GM19035 (cell line): ENCODE measurements around the gene FOXP1.

Source experiments
- ATAC-seq: cut with Tn5 transposase; IDR thresholded peaks from one replicate; pipeline ENCODE4 v1.9.1; 2021; ENCODE audit not compliant: unreplicated experiment

FOXP1 gene

GRCh38 chr3:71228156-71228866 is 355.2 kb downstream of the FOXP1 start:
- no peak for ATAC-seq

DNA sequence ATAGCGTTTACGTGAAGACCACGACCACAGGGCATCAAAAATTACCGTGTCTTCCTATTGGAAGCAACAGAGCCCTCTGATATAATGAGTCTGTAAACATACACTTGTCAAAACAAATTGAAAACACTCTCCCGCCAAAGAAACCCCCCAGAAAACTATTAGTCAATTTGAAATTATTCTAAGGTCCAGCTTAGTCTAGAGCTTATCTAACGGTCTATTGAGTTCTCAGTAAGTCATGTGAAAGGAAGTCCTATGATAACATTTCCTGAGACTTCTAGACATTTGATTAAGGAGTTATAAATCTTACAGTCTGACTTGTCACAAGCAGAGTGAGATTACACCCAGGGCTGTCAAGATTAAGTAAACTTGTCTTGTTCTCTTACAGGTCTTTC is 356.3 kb downstream of the FOXP1 start:
- peak; percentile 3 for ATAC-seq

DNA sequence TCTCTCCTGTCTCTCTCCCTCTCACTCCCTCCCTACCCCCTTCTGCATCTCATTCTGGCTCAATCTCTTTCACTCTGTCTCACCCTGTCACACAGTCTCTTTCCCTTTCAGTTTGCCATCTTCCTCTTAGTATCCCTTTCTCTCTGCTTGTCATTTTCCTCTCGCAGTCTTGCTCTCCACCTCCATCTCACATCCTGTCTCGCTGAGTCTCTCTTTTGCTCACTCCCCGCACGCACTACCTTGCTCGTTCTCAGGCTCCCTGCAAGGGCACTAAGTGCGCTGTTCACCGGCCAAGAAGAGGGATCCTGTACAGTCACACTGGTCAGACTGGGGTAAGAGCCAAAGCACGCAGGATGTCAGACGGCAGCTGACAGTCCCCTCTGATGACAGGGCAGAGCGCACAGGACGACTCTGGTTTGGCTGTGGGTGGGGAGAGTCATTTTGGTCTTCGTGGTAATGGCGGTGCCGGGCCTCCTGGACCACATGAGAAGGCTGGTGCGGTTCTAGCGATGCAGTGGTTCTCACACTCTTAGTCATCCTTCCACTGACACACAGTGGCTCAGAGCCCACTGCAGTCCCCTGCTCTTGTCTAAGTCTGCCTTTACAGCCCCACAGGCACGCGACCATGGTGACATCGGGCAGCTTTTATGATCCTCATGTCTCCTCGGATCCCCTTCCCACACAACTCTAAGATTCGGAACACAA is 356.8 kb downstream of the FOXP1 start:
- peak; percentile 89 for ATAC-seq

- ATAC-seq = peak; percentile 6
Observed at GRCh38 chr3:71225951-71226564, 357.5 kb downstream of the FOXP1 start.

- no peak for ATAC-seq
Observed at GRCh38 chr3:71225002-71225684, 358.4 kb downstream of the FOXP1 start.

DNA sequence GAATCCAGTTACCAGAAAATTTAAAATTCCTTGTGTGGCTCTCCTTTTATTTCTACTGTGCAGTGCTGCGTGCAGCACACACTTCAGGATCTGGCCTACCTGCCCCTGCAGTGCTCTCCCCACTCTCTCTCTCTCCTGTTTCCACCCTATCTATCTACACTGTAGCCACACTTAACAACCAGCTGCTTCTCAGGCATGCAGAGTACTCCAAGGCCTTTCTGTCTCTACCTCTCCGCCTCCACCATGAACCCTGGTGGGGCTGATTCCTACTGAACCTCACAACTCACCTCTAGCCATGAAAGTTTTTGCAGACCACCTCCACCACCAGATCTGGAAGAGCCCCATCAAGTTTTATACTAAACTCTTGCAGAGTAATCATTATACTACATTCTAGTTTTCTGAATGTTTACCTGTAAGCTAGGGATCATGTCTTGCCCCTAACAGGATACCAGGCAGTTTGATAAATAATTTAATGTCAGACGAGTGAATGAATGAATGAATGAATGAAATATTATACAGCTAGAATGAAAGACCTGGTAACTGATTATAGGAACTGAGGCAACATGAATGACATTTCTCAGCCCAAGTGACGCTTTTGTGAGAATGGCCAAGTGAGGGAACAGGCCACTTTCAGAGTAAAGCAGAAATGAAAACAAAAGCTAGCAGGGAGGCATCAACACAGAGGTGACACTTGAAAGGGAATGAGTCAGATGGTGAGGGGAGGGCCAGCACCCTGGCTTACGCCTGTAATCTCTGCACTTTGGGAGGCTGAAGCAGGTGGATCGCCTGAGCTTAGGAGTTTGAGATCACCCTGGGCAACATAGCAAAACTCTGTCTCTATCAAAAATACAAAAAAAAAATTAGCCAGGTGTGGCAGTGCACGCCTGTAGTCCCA is 363.5 kb downstream of the FOXP1 start:
- ATAC-seq = peak; percentile 94

DNA sequence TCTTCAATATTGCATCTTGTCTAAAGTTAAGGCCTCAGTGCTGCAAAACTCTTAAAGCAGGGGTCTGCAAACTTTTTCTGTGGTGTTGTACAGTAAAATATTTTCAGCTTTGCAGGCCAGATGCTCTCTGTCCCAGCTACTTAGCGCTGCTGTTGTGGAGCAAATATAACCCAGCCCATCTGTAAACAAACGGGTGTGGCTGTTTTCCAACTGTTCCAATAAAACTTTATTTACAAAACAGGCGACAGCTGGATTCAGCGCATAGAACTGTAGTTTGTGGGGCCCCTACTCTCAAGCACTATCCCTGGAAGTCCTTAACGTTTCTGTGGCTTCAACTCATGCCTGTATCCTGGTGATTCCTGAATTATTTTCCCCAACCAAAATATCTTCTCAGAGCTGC is 365.0 kb downstream of the FOXP1 start:
- no peak for ATAC-seq

- ATAC-seq = no peak
Observed at GRCh38 chr3:71217640-71218222, 365.8 kb downstream of the FOXP1 start.

DNA sequence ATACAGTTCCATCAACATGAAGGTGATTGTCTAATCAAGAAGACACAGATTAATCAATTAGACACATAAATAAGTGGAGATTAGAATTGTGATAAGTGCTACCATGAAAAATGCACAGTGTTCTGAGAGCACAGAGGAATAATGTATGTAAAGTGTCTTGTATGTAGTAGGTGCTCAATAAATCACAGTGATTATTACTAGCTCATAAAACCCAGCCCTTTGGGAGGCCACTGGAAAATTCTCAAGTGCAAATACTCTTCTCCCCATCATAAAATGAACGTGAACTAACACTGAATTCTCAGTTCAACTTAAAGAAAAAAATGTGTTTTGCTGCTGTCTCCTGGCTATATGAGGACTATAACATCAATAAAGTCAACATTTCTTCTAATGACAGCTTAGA is 368.2 kb downstream of the FOXP1 start:
- ATAC-seq = no peak

DNA sequence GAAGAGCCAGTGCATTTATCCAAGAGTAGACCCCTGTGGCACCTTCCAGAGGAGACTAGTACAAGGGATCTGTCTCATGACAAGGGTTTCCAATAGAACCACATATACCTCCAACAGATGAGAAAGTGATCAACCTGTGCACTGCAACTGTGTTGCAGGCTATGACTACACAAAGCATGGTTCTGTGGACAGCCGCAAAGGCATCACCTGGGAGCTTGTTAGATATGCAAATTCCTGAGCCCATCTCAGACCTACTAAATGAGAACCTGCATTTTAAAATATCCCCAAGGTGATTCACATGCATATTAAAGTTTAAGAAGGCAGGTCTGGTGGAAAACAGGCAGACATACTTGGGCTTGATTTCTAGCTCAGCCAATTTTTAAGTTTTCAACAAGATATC is 368.7 kb downstream of the FOXP1 start:
- no peak for ATAC-seq

DNA sequence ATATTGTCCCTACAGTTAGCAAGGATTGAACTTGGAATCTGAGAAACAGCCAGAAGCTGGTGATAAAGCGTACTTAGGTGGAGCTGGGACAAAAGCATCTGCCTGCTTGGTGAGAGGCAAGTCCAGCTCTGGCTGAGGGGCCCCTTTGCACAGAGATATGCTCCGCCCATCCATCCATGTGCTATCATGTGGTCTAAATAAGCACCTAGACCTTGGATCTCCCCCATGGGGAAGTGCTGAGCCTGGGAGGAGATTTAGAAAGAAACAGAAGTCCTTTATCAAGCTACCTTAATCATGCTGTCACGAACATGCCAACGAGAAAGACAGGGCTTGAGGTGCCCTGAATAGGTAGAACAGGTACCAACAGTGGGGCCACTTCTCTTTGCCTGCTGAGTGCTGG is 369.5 kb downstream of the FOXP1 start:
- no peak for ATAC-seq

DNA sequence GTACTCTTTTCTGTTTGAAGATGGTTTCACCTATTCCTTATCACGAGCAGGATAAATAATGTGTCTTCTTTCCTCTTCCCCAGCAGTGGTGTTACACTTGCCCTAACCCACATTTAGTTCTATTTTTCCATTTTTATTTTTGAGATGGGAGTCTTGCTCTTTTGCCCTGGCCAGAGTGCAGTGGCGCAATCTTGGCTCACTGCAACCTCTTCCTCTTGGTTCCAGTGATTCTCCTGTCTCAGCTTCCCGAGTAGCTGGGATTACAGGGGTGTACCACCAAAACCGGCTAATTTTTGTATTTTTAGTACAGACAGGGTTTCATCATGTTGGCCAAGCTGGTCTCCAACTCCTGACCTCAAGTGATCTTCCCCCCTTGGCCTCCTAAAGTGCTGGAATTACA is 372.4 kb downstream of the FOXP1 start:
- ATAC-seq = no peak

DNA sequence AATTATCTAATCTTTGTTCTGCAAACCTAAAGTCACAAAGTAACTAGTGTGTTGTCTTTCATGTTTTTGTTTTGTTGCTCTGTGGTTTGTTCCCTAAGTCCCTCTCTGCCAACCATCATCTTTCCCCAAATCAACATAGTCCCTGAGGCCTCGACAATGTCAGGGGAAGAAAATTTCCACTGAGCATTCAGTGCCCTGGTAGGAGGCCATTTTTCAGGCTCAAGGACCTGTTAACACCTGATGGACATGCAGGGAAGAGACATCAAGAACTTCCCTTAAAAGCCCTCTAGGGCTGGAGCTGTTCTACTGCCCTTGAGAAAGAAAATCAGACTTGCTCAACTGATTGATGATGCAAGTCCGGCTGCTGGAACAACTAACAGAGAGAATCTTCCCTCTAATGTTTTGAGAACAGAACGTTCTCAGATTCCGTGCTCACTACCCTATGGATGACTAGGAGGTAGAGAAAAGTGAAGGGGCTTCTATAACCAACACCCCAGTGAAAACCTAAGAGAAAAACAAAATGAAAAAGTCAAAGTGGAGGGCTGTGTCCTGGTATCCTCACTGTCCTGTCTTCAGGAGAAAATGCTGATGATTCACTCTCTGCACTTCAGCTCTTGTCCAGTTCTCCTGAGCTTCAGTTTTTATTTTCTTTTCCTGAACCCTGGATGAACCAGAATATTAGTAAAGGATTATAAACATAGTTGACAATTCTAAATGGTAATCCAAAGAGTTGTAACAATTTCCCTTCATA is 373.1 kb downstream of the FOXP1 start:
- ATAC-seq = no peak

DNA sequence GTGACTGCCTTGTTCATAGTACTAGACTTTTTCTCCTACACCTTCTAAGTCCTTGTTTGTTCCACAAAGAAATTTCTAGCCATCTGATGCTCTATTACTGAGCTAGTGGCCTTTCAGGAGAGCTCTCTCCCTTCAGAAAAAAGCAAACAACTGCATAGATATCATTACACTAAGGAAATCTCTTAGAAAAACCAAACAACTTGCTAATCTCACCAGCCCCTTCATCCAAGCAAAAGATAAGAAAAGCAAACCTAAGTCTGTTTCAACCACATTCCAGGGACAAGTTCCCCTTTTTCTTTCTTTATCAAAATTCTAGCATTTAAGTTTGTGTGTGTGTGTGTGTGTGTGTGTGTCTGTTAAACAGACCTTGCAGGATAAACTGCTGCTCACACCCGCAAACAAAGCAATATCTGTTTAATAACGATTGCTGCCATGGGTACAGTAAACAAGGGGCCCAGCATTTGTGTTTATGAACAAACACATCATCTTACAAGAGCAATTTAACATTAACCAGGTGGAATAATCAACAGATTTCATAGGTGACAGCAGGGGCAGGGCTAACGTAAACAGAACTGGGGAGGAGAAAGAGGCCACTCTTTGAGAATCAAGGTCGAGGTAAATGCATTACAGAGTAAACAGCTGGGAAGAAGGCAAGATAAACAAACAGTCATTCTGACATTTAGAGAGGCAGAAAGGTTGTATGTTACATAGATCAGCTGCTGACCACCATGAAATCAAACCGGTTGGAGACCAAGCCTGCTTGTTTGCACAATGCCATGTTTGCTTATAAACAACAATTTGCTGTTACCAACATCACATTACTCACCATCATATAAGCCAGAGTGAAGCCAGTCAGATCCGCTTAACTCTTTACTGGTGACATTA is 375.1 kb downstream of the FOXP1 start:
- no peak for ATAC-seq

GRCh38 chr3:71207632-71208031 is 375.9 kb downstream of the FOXP1 start:
- no peak for ATAC-seq

- ATAC-seq = no peak
Observed at GRCh38 chr3:71206305-71207165, 377.0 kb downstream of the FOXP1 start.

DNA sequence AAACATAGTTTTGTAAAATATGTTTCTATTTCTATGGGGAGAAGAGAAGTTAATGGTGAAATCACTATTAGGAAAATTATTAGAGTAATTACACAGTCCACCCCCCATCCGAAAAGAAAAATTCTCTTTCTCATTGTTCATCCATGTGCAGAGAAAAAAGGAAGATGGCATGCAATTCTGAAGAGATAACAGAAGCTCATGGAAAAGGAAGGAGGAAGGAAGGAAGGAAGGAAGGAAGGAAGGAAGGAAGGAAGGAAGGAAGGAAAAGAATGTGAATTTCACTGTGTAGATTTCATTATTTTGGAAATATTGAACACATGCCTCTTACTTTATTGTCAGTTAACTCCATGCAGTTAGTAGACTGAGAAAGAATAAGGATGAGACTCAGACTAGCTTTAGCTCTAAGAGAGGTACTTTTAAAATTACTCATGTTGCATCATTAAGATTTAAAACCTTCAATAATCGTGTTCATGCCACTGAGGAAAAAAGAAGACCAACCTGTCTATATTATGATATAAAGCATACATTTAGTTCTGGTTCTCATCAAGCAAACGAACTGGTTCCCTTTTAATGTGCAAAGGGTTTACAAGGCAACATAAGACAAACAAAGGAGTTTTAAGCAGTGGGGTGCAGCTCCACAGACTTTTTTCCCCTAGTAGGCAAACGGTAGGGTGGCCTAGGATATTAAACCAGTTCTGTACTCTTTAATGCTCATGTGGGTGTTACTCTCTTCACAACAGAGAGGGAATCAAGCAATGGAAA is 379.6 kb downstream of the FOXP1 start:
- ATAC-seq = no peak
